ENCODE data around the gene TMEM212.

- TF ChIP-seq POLR2AphosphoS5 (IDR thresholded peaks at IDR 0.05; ENCODE audit: borderline replicate concordance, low read depth, low read length) (no peak), EZH2 (IDR thresholded peaks at IDR 0.05) (no peak), FOXP2 (optimal IDR thresholded peaks at IDR 0.05; ENCODE audit: control extremely low read depth, extremely low read length, insufficient read depth) (no peak)
Observed at GRCh38 chr3:171895900-171896299, 52.8 kb downstream of the TMEM212 start.

All from SK-N-MC (cell line).